Putamen (tissue), 1 donor: ENCODE data around the gene COQ10A.
"Not testable (repeated sequence)": the region's sequence is repeated elsewhere in the genome, so short reads cannot be mapped to it uniquely, and the experiment has no call there.

Experiments
- DNase-seq: peaks from one replicate; pipeline ENCODE4 v3.0.0-alpha.2; 2016; ENCODE audit warnings: low spot score

The COQ10A gene

DNA sequence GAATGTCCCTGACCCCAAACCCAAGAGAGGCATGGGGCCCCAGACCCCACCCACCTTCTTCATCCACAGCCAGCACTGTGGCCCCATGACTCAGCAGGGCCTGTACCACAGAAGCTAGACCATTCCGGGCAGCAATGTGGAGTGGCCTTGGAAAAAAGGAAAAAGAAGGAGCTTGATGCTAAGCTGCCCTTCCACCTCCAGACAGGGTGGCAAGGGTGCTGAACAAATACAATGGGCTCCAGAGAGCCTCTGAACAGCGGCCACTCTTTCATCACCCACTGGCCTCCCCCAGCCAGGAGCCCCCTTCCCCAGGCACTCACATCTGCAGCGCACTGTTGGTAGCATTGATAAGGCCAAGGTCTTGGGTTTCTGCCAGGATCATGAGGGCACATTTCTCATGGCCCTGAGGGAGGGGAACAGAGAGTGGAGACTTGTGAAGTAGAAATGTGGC is 23.0 kb upstream of the COQ10A start:
- no peak for DNase-seq

DNA sequence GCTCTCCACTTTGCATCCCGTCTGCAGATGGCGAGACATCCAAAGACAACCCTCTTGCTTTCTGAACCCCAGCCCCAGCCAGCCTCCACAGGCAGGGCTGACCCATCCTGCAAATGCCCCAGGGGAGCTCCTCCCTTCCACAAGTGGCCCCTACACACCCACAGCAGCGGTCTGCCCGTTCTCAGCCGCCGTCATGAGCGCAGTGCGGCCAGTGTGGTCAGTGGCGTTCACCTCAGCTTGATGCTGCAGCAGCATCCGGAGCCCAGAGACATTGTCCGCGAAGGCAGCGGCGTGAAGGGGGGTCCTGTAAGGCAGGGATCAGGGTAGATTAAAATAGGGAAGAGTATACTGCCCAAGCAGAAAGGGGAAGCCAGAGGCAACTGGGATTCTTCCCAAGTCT is 22.2 kb upstream of the COQ10A start:
- no peak for DNase-seq

DNA sequence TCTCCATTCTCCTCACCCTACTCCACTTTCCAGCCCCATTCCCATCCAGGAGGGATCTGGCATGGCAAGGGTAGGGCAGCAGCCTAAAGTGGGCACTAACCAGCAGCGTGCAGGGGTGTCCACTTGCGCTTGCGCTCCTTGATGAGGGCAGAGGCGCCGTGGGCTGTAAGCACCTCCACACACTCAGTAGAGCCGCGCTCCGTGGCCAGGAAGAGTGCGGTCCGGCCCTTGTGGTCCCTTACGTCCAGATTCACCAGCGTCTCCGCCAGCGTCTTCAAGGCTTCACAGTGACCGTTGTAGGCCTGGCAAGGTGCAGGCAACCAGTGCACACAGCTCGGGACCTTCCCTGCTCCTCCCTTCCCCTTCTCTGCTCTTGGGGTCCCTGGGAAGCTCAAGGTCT is 18.8 kb upstream of the COQ10A start:
- no peak for DNase-seq

DNA sequence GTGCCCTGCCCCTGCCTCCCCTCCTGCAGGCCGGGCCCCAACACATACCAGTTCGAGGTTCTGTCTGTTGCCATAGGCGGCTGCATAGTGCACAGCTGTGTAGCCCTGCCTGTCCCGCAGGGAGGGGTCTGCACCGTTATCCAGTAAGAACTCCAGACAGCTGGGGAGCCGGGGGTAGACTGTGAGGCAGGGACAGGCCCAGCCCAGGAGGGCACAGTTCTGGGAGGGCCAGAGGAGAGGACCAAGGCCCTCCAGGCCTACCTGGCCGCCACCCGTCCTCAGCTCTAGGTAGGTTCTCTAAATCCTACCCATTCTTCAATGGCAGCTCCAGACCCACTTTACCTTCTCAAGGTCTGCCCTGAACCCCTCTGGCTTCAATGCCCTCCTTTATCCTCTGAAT is 18.0 kb upstream of the COQ10A start:
- no peak for DNase-seq

DNA sequence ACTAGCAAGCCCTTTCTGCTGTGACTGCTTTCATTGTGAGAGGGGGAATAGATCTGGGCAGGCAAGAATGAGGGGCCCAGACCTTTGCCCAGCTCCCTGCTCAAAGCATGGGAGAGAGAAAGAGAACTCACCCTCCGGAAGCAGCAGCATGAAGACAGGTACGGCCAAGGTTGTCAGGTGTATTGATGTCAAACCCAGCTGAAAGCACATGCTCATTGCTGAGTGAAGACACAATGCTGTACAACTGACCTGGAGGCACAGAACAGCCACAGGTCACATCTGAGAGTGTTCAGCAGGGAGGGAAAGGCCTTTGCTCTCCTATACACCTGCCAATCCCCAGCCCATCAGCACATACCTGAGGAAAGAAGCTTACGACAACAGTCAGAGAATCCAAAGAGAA is 14.1 kb upstream of the COQ10A start:
- DNase-seq = no peak

DNA sequence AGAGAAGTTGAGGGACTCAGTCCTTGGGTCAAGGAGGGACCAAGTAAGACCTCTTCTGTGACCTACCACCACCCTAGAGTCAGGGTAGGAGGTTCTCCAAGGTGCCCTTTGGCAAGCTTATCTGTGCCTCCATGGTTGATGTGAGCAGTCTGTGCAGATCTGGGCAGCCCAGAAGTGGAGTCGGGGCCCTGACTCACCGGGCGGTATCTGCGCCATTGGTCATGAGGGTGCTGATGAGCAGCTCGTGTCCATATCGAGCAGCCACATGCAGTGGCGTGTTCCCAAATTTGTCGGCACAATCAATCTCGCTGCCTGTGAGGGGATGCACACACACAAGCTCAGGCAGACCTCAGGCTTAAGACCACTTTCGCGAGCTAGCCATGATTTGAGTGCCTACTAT is 13.7 kb upstream of the COQ10A start:
- DNase-seq = no peak

DNA sequence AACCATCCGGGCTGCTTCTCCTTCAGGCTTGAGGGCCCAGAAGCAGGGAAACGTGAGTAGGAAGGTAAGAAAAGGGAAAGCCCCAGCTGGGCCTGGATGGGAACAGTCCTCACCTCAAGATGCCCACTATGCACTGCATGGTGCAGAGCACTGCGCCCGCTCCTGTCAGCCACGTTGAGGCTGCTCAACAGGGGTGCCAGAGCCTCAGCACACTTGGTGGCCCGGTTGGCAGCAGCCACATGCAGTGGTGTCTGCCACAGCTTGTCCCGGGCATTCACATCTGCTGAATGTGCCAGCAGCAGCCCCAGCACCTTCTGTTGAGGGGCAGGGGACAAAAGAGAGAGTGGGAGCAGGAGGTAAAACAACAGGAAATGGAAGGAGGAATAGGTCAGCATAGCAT is 11.1 kb upstream of the COQ10A start:
- DNase-seq = no peak

DNA sequence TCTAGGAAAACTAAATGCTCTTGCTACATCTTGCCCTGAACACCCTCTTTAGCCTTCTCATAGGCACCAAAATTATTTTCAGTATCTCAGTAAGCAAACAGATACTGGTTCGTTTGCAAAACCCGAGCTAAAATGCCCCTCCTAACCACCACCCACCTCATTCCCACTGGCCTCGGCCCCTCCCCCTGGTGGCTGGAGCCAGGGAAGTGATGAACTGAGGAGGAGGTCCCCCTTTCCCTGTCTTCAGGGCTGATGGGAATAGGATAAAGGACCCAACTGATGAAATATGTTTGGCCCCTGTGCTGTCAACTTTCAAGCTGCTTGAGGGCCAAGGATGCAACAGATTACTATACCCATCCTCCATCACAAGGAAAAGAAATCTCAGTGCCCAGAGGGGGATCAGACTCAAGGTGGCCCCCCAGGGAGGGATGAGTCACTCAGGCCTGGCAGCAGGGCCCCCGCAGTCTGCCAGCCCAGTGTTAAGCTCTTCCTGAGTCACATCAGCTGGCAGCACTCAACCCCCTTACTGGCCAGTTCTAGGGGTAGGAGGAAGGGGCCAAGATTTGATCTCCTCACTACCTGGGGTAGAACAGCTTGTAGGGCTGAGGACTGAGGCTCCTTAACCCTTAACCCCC is 10.3 kb upstream of the COQ10A start:
- DNase-seq = no peak

DNA sequence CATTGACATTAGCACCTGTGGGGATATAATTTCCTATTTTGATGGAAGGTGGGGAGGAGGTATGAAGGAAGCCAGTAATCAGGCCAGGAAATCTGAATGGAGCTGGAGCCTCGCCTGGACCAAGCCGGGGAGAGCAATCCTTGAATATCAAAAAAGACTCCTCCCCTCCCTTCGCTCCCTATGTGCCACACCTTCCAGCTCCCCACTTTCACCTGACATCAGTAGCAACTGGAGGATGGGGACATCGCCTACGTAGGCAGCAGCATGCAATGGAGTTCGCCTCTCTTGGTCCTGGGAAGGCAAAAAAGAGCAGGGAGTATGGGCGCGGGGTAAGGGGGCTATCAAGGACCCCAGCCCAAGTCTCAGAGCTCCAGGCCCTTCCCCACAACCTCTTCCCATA is 9.7 kb upstream of the COQ10A start:
- peak; percentile 33 for DNase-seq

DNA sequence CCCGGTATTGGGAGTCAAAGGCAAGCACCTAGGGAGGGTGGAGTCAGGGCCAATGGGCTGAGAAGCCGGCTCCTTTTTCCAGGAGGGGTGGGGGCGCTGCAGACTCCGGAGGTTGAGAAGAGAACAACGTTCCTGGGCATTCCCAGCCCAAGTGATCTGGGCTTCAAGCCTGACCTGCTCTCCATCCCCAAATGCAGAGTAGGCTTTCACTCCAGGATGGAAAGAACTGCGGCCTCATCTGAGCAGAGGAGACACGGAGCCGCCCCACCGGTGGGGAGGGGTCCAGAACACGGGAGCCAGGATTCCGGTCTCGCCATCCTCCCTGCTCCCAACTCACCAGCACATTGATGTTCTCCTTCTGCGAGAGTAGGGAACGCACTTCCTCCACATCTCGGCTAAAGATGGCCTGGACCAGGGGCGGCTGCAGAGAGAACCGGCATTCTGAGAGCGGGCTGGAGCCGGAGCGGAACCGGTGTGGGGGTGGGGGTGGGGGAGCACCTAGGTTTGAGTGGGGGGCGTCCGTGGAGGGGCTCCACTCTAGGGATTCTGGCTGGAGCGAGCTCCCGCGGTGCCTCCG is 9.2 kb upstream of the COQ10A start:
- peak; percentile 20 for DNase-seq

DNA sequence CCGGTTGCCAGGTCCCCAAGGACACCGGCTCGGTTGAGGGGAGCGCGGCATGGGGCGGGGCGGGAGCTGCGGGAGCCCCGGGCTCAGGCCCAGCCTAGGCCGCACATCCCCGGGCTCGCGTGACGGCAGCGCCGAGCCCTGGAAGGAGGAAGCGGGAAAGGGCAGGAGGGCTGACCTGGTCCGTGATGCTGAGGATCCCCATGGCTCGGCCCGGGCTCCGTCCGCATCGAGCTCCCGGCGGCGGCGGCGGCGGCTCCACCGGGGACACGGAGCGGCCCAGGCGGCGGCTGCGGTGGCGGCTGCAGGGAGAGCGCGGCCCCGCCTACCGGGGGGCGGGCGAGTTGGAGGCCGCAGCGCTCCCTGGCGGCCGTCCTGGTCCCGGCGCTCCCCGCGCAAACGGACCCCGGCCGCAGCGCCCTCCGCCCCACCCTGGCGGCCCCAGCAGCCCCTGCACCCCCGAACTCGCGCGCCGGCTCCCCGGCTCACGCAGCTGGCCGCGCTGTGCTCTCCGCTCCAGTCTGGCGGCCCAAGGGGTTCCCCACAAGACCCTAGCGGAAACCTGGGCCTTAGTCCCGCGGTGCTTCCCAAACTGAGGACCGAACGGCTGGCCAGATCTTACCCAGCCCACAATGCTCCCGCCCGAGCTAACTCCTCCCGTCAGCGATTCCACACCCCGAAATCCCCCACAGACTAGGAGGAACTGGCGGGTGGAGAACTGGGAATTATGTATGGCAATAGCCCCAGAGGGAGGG is 8.5 kb upstream of the COQ10A start, which contains the start of gene ANKRD52:
Gene ANKRD52, minus strand, starts transcription at position 317 of the 752 bp plus-strand sequence. Its CDS starts 115 bp downstream, at position 202.
- peak; percentile 82 for DNase-seq

DNA sequence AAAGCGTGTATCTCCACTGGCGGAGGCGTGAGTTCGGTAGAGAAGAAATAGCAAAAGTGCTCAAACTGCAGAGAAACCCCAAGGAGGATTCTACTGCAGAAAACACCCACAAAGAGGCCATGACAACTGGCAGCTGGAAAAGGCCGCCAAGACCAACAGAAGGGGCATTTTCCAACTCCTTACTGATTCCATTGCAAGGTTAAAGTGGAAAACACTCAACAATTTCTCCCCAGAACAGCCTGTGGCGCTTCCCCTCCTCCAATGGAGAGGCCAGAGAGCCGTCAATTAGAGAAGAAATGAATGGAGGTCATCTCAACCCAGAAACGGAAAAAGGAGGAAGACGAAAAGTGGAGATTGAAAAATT is 7.9 kb upstream of the COQ10A start:
- no peak for DNase-seq

DNA sequence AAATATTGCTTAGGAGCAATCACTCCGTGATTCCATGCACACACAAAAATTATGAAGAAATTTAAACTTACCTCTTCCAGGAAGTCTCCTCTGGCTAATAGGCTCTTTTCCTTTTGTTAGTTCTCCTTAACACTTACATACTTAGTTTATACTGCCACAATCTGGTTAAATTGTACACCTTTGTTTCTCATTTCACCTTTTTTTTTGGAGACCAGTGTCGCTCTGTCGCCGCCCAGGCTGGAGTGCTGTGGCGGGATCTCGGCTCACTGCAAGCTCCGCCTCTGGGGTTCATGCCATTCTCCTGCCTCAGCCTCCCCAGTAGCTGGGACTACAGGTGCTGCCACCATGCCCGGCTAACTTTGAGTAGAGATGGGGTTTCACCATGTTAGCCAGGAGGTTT is 6.4 kb upstream of the COQ10A start:
- no peak for DNase-seq

DNA sequence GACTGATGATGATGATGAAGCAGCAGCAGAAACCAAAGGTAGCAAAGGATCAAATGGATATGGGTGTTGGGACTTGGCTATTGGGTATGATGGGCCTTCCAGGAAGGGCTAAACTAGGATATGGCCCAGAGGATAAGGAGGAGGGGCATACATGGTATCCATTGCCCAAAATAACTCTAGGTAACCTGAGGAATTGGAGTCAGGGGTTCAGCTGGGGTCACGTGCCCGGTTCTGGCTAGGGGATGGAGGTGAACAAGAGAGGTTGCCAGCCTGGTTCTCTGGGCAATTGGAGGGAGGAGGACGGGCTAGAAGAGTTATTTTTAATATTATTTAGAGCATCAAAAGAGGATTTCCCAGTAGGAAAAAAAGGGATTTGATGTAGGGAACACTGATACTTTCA is 5.8 kb upstream of the COQ10A start:
- no peak for DNase-seq

DNA sequence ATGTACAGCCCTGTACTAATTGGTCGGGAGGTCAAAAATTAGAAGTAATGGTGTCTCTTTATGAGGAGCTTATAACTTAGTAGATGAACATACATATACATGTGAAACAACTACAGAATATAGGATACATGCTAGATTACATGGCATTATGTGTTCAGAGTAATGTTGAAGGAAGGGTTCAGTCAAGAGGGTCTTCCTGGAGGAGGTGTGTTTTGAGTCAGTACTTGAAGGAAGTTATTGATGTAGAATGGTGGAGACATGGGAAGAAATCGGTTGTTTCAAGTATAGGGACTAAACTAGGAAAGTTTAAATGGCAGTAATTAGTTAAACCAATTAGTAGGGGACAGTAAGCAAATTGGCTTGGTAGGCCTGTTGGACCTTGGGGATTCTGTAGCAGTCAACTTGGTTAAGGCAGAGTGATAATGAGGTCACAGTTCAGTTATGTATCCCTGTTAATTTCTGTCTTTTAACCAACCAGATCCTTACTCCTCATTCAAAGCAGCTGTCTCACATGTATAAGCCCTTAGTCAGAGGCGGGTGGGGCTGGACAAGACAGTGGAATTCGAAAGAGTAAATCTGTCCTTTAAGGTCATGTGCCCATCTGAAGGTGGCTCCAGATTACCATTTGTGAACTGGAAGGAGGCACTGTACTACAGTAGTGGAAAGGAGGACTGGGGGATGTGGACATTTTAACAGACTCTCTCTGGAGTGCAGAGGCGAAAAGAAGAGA is 5.1 kb upstream of the COQ10A start:
- no peak for DNase-seq

DNA sequence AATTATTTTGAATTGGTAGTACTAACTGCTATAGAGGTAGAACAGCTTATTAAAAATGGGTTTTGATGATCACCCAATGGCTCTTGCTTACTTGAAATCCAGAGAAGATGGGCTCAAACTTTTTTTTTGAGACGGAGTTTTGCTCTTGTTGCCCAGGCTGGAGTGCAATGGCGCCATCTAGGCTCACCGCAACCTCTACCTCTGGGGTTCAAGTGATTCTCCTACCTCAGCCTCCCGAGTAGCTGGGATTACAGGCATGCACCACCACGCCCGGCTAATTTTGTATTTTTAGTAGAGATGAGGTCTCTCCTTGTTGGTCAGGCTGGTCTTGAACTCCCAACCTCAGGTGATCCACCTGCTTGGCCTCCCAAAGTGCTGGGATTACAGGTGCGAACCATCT is 3.8 kb upstream of the COQ10A start:
- not testable (repeated sequence) for DNase-seq

DNA sequence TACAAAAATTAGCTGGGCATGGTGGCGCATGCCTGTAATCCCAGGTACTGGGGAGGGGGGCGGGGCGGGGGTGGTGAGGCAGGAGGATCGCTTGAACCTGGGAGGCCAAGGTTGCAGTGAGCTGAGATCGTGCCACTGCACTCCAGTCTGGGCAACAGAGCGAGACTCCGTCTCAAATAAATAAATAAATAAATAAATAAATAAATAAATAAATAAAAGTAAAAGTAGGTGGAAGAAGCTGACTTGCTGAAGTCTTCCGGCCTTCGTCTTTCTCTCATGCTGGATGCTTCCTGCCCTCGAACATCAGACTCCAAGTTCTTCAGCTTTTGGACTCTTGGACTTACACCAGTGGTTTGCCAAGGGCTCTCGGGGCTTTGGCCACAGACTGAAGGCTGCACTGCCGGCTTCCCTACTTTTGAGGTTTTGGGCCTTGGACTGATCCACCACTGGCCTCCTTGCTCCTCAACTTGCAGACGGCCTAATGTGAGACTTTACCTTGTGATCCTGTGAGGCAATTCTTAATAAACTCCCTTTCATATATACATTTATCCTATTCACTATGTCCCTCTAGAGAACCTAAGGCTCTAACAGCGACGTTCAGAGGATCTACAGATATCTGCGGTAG is 562 bp upstream of the COQ10A start:
- not testable (repeated sequence) for DNase-seq

DNA sequence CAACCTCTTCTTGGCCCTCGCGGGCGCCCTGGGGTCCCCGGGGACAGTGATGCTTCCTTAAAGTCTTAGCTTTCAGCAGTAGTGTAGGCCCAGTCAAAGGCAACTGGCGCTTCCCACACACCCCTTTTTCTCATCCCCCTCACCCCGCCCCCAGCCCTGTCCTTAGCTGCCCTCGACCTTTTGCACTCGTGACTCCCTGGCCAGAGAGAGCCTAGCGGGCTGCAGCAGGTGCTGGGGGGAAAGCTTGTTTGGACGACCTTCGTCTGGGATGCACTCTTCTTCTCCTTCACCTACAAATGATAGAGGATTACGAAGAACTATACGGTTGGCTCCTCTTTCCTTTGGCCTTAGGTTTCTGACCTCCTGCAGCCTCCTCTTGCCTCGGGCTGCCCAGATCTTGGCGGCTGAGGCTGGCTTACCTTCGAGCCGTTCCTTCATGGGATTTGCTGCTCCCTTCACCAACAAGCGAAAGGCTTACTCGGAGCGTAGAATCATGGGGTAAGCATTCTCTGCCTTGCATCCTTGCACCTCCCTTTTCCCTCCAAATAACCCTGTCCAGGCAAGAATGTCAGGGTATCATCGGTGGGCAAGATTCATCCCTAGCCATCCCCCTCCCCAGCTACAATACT is 815 bp downstream of the COQ10A start:
- DNase-seq = no peak

DNA sequence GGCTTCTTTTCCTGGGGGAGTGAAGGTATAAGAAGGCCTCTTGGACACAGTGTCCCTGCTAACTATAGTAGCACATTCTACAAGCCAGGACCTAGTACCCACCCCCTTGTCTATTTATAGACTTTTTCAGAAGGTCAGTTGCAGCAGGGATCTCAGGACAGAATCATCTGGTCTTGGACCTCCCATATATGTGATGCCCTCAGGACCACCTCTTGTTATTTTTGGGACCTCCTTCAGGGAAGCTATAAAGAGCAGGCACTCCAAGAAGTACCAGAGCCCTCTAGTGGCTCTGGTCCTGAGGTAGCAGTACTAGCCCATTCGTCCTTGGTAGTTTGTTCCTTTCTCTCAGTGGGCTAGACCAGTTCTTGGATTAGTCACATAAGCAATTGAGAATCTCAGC is 4.3 kb downstream of the COQ10A start:
- DNase-seq = no peak

DNA sequence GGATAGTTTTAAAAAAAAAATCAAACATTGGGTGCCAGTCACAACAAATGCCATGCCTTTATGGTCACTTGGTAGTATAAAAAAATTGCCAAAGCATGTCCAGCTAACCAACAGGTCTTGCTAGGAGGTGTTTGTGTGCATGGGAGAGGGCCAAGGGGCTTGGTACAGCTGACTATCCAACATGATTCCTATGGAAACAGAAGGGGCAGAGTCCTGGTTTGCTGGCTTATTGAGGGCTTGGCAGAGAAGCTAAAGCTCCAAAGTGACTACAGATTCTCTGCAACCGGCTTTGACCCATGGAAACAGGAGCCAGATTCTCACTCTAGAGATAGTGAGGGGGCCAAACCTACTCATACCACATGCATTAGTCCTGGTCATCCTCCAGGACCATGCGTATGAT is 5.7 kb downstream of the COQ10A start:
- not testable (repeated sequence) for DNase-seq

DNA sequence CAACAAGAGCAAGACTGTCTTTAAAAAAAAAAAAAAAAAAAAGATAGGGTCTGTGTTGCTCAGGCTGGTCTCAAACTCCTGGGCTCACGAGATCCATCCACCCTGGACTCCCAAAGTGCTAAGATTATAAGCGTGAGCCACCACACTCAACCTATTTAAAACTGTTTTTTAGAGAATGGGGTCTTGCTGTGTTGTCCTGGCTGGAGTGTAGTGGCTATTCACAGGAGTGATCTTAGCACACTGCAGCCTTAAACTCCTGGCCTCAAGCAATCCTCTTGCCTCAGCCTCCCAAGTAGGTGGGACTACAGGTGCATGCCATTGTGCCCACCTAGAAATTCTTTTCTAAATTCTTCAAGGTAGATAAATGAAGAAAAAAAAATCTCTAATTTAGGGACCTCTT is 7.6 kb downstream of the COQ10A start:
- DNase-seq = no peak

DNA sequence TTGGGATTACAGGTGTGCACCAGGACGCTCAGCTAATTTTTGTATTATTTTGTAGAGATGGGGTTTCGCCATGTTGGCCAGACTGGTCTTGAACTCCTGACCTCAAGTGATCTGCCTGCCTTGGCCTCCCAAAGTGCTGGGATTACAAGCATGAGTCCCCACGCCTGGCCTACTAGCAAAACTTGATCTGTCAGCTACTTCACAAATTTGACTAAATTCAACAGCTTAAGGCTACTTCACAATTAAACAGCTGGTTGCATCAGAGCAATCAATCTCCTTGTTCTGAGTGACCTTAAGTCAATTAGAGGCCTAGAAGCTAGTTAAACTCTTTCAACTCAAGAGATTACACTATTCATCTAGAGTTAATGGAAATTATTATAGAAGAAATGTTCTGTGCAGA is 12.2 kb downstream of the COQ10A start:
- DNase-seq = no peak
